Esophagus mucosa (tissue), 1 donor: ENCODE measurements around the gene PSD4. TPM values are rescaled to one million over a fixed set of nuclear protein-coding genes. Genes with fewer than 3 reads are reported as not detected.

Experiments
- ATAC-seq: fragments of 200-7000 bp; cut with Tn5 transposase; one replicate; pipeline ENCODE4 v1.9.1; 2020
- total RNA-seq: library from RNA; stranded (reverse); gene quantifications from one replicate; pipeline ENCODE4 v1.2.4, GENCODE V29; 2023
- donor health status: DM: yes; HTN: yes; CAD: no.

The PSD4 gene
- total RNA-seq, 1 donor from 2014 or later = 38.6 TPM

GRCh38 chr2:113238871-113239839 lies 65.4 kb downstream of the PSD4 start:
- ATAC-seq = no peak

DNA sequence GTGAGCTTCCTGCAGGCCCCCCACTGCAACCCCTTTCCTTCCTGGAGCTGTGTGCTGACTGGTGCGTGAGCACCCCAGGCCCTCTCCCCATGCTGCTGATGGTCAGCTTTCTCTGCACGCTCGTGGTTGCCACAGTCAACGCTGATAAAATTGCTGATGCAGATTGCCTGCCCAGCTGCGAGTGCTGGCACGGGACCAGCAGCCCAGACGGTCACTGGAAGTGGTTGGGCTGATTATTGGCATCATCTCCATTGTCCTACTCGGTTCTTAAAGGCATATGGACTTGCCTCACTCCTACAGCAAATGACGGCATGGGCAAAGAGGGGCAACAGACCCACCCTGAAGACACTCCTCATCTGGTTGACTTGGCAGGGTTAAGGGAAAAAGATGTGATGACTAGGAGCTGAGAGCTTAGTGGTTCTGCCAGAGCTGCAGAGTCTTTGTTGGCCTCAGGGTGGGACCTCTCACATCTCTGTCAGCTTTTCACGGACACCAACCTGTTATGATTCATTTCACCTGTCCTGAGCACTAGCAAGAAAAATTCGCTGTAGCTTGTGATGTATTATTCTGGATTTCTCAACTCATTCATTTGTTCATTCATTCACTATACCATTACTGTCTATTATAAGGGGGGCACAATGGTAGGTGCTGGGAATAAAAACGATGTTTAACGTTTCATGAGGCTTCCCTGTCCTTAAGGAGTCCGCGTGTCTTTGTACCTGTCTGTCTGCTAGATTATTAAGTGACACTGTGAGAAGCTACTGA lies 66.6 kb downstream of the PSD4 start:
- ATAC-seq = peak; percentile 74

DNA sequence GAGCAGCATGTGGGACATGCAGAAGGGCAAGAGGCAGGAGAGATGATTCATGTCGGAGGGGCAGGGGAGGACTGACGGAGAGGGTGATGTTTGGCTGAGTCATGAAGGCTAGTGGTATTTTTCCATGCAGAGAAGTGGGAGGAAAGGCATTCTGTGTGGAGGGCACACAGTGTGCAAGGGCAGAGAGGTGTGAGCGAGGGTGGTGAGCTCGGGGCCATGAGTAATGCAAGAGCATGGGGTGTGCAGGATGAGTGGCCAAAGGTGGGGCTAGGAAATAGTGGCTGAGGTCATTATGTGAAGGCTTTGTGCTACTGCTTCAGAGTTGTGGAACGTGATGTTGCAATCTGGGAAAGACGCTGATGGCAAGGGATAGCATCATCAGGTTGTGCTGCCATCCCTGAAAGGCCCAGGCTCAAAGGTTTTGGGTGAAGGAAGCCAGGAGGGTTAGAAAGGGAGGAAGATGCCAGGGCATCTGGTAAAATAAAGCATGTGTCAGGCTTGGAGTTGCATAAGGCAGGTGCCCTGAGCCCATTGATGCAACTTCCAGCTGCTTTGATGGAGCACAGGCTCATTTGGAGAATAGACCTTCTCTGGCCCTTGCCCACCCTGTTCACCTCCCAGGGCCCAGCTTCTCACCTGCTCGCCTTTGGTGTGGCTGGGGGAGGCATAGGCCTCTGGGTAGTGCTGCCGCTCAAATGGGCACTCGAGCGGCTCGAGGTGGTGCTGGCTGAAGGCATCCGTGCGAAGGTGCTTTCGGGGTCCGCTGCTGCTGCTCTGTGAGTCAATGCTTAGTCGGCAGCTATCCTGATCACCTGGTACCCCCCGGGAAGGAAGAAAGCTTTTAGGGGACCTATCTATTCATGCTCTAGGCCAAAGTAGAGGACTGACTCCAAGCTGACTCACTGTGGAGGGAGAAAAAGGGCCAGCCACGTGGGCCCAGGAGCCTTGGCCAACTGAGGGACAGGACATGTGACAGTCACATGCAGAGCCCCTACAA lies 67.4 kb downstream of the PSD4 start:
- ATAC-seq = peak; percentile 96

- no peak for ATAC-seq
Observed at GRCh38 chr2:113242327-113242726, 68.6 kb downstream of the PSD4 start.

GRCh38 chr2:113245276-113245711 lies 71.5 kb downstream of the PSD4 start:
- ATAC-seq = no peak

DNA sequence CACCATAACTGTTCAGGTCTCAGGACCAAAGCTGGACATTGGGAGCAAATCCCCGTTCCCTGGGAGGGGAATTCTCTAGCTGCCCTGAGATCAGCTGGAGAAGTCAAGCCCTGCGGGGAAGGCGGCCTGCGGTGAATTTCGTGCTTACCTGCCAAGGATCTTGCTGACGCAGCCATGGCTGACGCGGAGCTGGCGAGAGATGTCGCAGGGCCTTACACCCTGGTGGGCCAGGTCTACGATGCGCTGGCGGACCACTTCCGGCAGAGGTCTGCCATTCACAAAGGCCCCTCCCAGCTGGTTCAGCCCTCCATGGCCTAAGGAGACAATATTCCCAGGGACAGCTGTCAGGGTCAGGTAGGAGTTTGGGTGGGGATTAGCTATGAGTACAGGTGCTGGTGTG lies 72.8 kb downstream of the PSD4 start:
- ATAC-seq = no peak

DNA sequence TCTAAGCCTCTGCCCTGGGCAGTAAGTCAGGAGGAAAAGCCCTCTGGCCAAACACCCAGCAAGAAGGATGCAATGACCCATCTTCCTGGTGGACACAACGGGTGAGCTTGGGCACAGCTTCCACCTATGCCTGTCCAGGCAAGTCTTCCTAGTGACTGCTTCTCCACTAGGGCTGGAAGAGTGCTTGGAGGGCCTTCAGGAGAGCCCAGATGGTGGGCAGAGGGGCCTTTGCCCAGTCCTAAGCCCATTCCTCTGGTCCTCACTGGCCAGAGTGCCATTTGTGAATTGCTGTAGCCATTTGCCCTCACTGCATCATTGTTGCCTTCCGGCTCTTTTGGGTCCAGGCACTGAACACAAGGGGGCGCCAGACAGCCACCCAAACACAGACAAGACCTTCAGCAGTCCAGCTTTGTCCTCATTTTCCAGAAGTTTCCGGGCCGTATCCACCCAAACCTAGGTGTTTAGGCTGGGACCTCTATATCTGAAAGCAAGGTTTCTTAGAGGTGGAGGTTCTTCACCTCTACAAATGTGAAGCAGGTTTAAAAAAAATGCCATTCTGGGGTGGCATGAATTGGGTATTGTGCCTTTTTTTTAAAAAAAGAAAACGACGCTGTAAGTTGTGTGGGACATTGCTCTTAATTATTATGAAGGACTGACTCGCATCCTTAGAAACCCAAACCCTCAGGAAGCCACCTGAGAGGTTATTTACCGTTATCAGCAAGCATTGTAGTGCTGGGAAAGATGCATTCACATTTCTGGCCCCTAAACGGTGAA lies 75.4 kb downstream of the PSD4 start:
- peak; percentile 74 for ATAC-seq

- ATAC-seq = no peak
Observed at GRCh38 chr2:113251118-113251517, 77.3 kb downstream of the PSD4 start.

GRCh38 chr2:113252047-113252590 lies 78.3 kb downstream of the PSD4 start:
- ATAC-seq = no peak

DNA sequence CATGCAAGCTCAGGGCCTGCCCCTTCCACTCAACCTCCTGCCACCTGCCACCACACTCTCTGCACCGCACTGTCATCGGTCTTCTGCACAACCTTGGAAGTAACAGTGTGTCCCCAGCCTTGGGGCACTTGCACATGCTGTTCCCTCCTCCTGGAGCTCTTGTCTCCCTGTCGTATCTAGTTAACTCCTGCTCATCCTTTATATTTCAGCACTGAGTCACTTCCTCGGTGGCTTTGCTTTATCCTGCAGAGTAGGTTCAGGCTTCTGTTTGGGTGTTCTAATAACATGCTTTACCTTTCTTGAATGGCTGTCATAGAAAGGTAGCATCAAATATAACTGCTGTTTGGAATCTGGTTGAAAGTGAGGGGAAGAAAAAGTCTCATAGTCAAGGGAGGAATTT lies 79.7 kb downstream of the PSD4 start:
- ATAC-seq = no peak

GRCh38 chr2:113255140-113256070 lies 81.6 kb downstream of the PSD4 start:
- no peak for ATAC-seq

- ATAC-seq = no peak
Observed at GRCh38 chr2:113257516-113258264, 83.9 kb downstream of the PSD4 start.

GRCh38 chr2:113258471-113259147 lies 84.8 kb downstream of the PSD4 start:
- ATAC-seq = no peak

Other genes with a start within 250 kb of the PSD4 start
- 27.4 TPM for gene IL36G, start 196.0 kb upstream of the PSD4 start, total RNA-seq
- 167 TPM for gene IL36A, start 168.5 kb upstream of the PSD4 start, total RNA-seq
- 1.4 TPM for gene IL36B, start 121.1 kb upstream of the PSD4 start, total RNA-seq
- 64.1 TPM for gene IL36RN, start 114.8 kb upstream of the PSD4 start, total RNA-seq
- gene IL1F10, start 106.0 kb upstream of the PSD4 start, total RNA-seq = not detected
- 871 TPM for gene IL1RN, start 46.4 kb upstream of the PSD4 start, total RNA-seq
- 6.1 TPM for gene PAX8, start 105.0 kb downstream of the PSD4 start, total RNA-seq